GM23338 (cell line): ENCODE results near the gene BCL2. TPM values are rescaled to one million over a fixed set of nuclear protein-coding genes. Genes with fewer than 3 reads are reported as not detected.

ENCODE experiments used
- ATAC-seq: fragments of 200-7000 bp; cut with Tn5 transposase; 3 replicates; pipeline ENCODE4 v1.9.1; 2020
- DNase-seq: peaks from one replicate; pipeline ENCODE4 v3.0.0-alpha.2; 2015; ENCODE audit warnings: low spot score
- H2AFZ ChIP-seq: fragments of 200-600 bp; sonication (generic); 2 replicates; pipeline ENCODE4 v1.8.0; 2016; ENCODE audit warnings: antibody characterized with exemption, mild to moderate bottlenecking, moderate library complexity
- H3F3A ChIP-seq: fragments of 200-600 bp; sonication (generic); replicated peaks from 2 replicates; pipeline ENCODE4 v1.8.0; 2017; ENCODE audit warnings: antibody characterized with exemption, mixed run types, low read depth
- H3K27ac ChIP-seq: fragments of 200-600 bp; sonication (generic); 2 replicates; pipeline ENCODE4 v1.6.1; 2016; ENCODE audit warnings: low read depth
- H3K27me3 ChIP-seq: fragments of 200-600 bp; sonication (generic); 2 replicates; pipeline ENCODE4 v1.8.0; 2016; ENCODE audit warnings: mild to moderate bottlenecking, mixed run types, moderate library complexity; ENCODE audit not compliant: insufficient read depth
- H3K36me3 ChIP-seq: fragments of 200-600 bp; sonication (generic); 2 replicates; pipeline ENCODE4 v1.8.0; 2016; ENCODE audit warnings: mild to moderate bottlenecking; ENCODE audit not compliant: insufficient read depth
- H3K4me1 ChIP-seq: fragments of 200-600 bp; sonication (generic); 2 replicates; pipeline ENCODE4 v1.8.0; 2016; ENCODE audit warnings: mild to moderate bottlenecking, moderate library complexity; ENCODE audit not compliant: insufficient read depth
- H3K4me2 ChIP-seq: fragments of 200-600 bp; sonication (generic); 2 replicates; pipeline ENCODE4 v1.7.1; 2017; ENCODE audit warnings: mixed run types
- H3K4me3 ChIP-seq: fragments of 200-600 bp; sonication (generic); 2 replicates; pipeline ENCODE4 v1.6.1; 2016; ENCODE audit warnings: mixed run types
- H3K79me2 ChIP-seq: fragments of 200-600 bp; sonication (generic); replicated peaks from 2 replicates; pipeline ENCODE4 v1.8.0; 2017; ENCODE audit warnings: mild to moderate bottlenecking; ENCODE audit not compliant: insufficient read depth
- H3K9me2 ChIP-seq: fragments of 200-600 bp; sonication (generic); 2 replicates; pipeline ENCODE4 v1.8.0; 2017; ENCODE audit not compliant: insufficient read depth
- H4K20me1 ChIP-seq: fragments of 200-600 bp; sonication (generic); replicated peaks from 2 replicates; pipeline ENCODE4 v1.8.0; 2017; ENCODE audit warnings: mild to moderate bottlenecking; ENCODE audit not compliant: insufficient read depth
- H3K27ac Mint-ChIP-seq: 2 replicates; pipeline ENCODE4 v1.8.0; 2020; ENCODE audit warnings: inconsistent platforms, mild to moderate bottlenecking, moderate library complexity, mixed read lengths
- H3K27me3 Mint-ChIP-seq: 3 replicates; pipeline ENCODE4 v1.8.0; 2022; ENCODE audit warnings: low read depth, mild to moderate bottlenecking, moderate library complexity, mixed read lengths, inconsistent platforms; ENCODE audit not compliant: insufficient read depth, poor library complexity
- H3K36me3 Mint-ChIP-seq: 3 replicates; pipeline ENCODE4 v1.8.0; 2021; ENCODE audit warnings: low read depth, mild to moderate bottlenecking, inconsistent platforms, moderate library complexity, mixed read lengths
- H3K4me1 Mint-ChIP-seq: 3 replicates; pipeline ENCODE4 v1.8.0; 2020; ENCODE audit warnings: mild to moderate bottlenecking, inconsistent platforms, mixed read lengths
- H3K4me3 Mint-ChIP-seq: 3 replicates; pipeline ENCODE4 v1.8.0; 2021; ENCODE audit warnings: moderate library complexity, mild to moderate bottlenecking, inconsistent platforms, mixed read lengths
- H3K9me3 Mint-ChIP-seq: 3 replicates; pipeline ENCODE4 v1.8.0; 2020; ENCODE audit warnings: moderate library complexity, mild to moderate bottlenecking, inconsistent platforms, mixed read lengths
- CREB1 ChIP-seq: fragments of 250-450 bp; sonication (Bioruptor Pico); IDR thresholded peaks from 2 replicates; pipeline ENCODE4 v1.5.0; 2020; ENCODE audit warnings: low read depth, mild to moderate bottlenecking, moderate library complexity
- CTCF ChIP-seq, 2 experiments: fragments of 200-600 bp in 1 of 2; sonication (generic) in 1 of 2; conservative IDR thresholded peaks; 2 replicates each; pipeline versions ENCODE4 v1.5.1 to v1.6.1; 2016 to 2017; ENCODE audit warnings: antibody characterized with exemption in 2 of 2, low read depth in 2 of 2, mild to moderate bottlenecking in 2 of 2, moderate library complexity in 1 of 2
- EZH2 ChIP-seq: fragments of 200-600 bp; sonication (generic); IDR thresholded peaks from one replicate; pipeline ENCODE4 v1.8.0; 2017; ENCODE audit warnings: antibody characterized with exemption, mild to moderate bottlenecking, low read depth; ENCODE audit not compliant: unreplicated experiment
- EZH2phosphoT487 ChIP-seq: fragments of 200-600 bp; sonication (generic); IDR thresholded peaks from one replicate; pipeline ENCODE4 v1.8.1; 2018; ENCODE audit warnings: antibody characterized with exemption; ENCODE audit not compliant: unreplicated experiment
- JUNB ChIP-seq: IDR thresholded peaks from one replicate; pipeline ENCODE4 v1.6.1; 2016; ENCODE audit warnings: antibody characterized with exemption; ENCODE audit not compliant: unreplicated experiment
- NANOG ChIP-seq: IDR thresholded peaks from 2 replicates; pipeline ENCODE4 v1.6.1; 2016; ENCODE audit warnings: antibody characterized with exemption, borderline replicate concordance
- POLR2AphosphoS5 ChIP-seq: IDR thresholded peaks from 2 replicates; pipeline ENCODE4 v1.6.1; 2016; ENCODE audit warnings: antibody characterized with exemption, low read depth
- STAT1 ChIP-seq: IDR thresholded peaks from one replicate; pipeline ENCODE4 v1.6.1; 2016; ENCODE audit warnings: antibody characterized with exemption; ENCODE audit not compliant: unreplicated experiment
- ZNF114 ChIP-seq: fragments of 250-450 bp; sonication (Bioruptor Pico); IDR thresholded peaks from 2 replicates; pipeline ENCODE4 v1.5.0; 2020; ENCODE audit warnings: mild to moderate bottlenecking, moderate library complexity
- ZNF331 ChIP-seq: fragments of 250-450 bp; sonication (Bioruptor Pico); IDR thresholded peaks from 2 replicates; pipeline ENCODE4 v1.5.0; 2020; ENCODE audit warnings: low read depth, mild to moderate bottlenecking, moderate library complexity
- polyA plus RNA-seq: library from polyadenylated mRNA; unstranded; fragments of >200 nt; fragmentation: Nextera tagmentation; extraction: Ambion mirVana; gene quantifications from 2 replicates; pipeline ENCODE4 v1.2.1, GENCODE V29; 2016
- total RNA-seq: library from RNA; depleted of rRNA; stranded (reverse); fragments of >200 nt; shearing (Covaris generic); gene quantifications from 2 replicates; pipeline ENCODE4 v1.2.3, GENCODE V29; 2014
- TF ChIP-seq, protein P1 (sequence below): IDR thresholded peaks from 2 replicates; pipeline ENCODE4 v1.6.1; 2016; ENCODE audit warnings: antibody characterized with exemption
- TF ChIP-seq, protein P2 (sequence below): IDR thresholded peaks from one replicate; pipeline ENCODE4 v1.6.1; 2018; ENCODE audit warnings: antibody characterized with exemption; ENCODE audit not compliant: unreplicated experiment
- TF ChIP-seq, protein P3 (sequence below): fragments of 250-450 bp; sonication (Bioruptor Pico); IDR thresholded peaks from 2 replicates; pipeline ENCODE4 v1.5.0; 2020; ENCODE audit warnings: mild to moderate bottlenecking, moderate library complexity

BCL2 gene
- total and polyA plus RNA-seq, 2 experiments from 2014 or later = 1.2 to 4.0 TPM

DNA sequence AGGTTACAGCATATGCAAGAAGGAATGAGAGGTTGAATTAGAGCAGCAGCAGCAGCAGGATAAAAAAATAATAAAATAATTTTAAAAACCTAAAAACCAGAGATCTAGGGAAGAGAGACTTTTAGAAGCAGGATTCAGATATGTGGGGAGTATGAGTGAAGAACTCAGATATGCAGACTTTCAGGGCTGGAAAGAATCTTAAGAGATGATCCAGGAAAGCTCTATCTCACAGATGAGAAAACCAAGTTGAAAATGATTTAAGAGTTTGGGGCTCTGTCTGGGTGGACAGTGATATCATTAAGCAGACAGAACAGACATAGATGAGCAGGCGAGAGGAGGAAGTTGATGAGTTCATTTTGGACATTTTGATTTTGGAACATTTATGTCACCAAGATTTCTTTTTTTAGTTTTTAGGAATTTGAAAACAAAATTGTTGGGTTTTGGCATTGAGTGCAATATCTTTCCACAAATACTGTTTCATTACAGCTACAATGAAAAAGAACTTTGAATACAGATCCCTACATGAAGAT lies 31.8 kb downstream of the BCL2 start:
- Mint-ChIP-seq H3K36me3 (no peaks in the 10 kb centered on the region), H3K9me3 (no peaks in the 10 kb centered on the region), H3K27ac (no peak overlapping the region), H3K4me3 (no peak overlapping the region), H3K27me3 (no peaks in the 10 kb centered on the region), H3K4me1 (peaks cover 23% of the 10 kb centered on the region)
- peaks cover 3% of the 10 kb centered on the region; the same call in 1 of the 2 replicates for H3K4me1 ChIP-seq
- no peak overlapping the region for H3K27ac ChIP-seq
- no peak overlapping the region for H3K4me2 ChIP-seq
- peaks cover 10% of the 10 kb centered on the region for H3K9me2 ChIP-seq
- H2AFZ ChIP-seq = no peak overlapping the region
- H4K20me1 ChIP-seq = no peaks in the 10 kb centered on the region
- H3K4me3 ChIP-seq = no peak overlapping the region
- H3K79me2 ChIP-seq = no peaks in the 10 kb centered on the region
- H3K27me3 ChIP-seq = no peaks in the 10 kb centered on the region
- no peak for TF ChIP-seq ZNF331
- no peak for TF ChIP-seq EZH2phosphoT487
- no peak for TF ChIP-seq CTCF (conservative IDR thresholded peaks at IDR 0.05; ENCODE audit: low read depth in 2 of 2)
- no peak for TF ChIP-seq NANOG
- TF ChIP-seq, protein P1, sequence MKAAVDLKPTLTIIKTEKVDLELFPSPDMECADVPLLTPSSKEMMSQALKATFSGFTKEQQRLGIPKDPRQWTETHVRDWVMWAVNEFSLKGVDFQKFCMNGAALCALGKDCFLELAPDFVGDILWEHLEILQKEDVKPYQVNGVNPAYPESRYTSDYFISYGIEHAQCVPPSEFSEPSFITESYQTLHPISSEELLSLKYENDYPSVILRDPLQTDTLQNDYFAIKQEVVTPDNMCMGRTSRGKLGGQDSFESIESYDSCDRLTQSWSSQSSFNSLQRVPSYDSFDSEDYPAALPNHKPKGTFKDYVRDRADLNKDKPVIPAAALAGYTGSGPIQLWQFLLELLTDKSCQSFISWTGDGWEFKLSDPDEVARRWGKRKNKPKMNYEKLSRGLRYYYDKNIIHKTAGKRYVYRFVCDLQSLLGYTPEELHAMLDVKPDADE = no peak
- no peak for TF ChIP-seq JUNB
- TF ChIP-seq STAT1 = no peak
- TF ChIP-seq, protein P2, sequence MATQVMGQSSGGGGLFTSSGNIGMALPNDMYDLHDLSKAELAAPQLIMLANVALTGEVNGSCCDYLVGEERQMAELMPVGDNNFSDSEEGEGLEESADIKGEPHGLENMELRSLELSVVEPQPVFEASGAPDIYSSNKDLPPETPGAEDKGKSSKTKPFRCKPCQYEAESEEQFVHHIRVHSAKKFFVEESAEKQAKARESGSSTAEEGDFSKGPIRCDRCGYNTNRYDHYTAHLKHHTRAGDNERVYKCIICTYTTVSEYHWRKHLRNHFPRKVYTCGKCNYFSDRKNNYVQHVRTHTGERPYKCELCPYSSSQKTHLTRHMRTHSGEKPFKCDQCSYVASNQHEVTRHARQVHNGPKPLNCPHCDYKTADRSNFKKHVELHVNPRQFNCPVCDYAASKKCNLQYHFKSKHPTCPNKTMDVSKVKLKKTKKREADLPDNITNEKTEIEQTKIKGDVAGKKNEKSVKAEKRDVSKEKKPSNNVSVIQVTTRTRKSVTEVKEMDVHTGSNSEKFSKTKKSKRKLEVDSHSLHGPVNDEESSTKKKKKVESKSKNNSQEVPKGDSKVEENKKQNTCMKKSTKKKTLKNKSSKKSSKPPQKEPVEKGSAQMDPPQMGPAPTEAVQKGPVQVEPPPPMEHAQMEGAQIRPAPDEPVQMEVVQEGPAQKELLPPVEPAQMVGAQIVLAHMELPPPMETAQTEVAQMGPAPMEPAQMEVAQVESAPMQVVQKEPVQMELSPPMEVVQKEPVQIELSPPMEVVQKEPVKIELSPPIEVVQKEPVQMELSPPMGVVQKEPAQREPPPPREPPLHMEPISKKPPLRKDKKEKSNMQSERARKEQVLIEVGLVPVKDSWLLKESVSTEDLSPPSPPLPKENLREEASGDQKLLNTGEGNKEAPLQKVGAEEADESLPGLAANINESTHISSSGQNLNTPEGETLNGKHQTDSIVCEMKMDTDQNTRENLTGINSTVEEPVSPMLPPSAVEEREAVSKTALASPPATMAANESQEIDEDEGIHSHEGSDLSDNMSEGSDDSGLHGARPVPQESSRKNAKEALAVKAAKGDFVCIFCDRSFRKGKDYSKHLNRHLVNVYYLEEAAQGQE = no peak
- TF ChIP-seq ZNF114 = no peak
- TF ChIP-seq POLR2AphosphoS5 = no peak
- TF ChIP-seq, protein P3, sequence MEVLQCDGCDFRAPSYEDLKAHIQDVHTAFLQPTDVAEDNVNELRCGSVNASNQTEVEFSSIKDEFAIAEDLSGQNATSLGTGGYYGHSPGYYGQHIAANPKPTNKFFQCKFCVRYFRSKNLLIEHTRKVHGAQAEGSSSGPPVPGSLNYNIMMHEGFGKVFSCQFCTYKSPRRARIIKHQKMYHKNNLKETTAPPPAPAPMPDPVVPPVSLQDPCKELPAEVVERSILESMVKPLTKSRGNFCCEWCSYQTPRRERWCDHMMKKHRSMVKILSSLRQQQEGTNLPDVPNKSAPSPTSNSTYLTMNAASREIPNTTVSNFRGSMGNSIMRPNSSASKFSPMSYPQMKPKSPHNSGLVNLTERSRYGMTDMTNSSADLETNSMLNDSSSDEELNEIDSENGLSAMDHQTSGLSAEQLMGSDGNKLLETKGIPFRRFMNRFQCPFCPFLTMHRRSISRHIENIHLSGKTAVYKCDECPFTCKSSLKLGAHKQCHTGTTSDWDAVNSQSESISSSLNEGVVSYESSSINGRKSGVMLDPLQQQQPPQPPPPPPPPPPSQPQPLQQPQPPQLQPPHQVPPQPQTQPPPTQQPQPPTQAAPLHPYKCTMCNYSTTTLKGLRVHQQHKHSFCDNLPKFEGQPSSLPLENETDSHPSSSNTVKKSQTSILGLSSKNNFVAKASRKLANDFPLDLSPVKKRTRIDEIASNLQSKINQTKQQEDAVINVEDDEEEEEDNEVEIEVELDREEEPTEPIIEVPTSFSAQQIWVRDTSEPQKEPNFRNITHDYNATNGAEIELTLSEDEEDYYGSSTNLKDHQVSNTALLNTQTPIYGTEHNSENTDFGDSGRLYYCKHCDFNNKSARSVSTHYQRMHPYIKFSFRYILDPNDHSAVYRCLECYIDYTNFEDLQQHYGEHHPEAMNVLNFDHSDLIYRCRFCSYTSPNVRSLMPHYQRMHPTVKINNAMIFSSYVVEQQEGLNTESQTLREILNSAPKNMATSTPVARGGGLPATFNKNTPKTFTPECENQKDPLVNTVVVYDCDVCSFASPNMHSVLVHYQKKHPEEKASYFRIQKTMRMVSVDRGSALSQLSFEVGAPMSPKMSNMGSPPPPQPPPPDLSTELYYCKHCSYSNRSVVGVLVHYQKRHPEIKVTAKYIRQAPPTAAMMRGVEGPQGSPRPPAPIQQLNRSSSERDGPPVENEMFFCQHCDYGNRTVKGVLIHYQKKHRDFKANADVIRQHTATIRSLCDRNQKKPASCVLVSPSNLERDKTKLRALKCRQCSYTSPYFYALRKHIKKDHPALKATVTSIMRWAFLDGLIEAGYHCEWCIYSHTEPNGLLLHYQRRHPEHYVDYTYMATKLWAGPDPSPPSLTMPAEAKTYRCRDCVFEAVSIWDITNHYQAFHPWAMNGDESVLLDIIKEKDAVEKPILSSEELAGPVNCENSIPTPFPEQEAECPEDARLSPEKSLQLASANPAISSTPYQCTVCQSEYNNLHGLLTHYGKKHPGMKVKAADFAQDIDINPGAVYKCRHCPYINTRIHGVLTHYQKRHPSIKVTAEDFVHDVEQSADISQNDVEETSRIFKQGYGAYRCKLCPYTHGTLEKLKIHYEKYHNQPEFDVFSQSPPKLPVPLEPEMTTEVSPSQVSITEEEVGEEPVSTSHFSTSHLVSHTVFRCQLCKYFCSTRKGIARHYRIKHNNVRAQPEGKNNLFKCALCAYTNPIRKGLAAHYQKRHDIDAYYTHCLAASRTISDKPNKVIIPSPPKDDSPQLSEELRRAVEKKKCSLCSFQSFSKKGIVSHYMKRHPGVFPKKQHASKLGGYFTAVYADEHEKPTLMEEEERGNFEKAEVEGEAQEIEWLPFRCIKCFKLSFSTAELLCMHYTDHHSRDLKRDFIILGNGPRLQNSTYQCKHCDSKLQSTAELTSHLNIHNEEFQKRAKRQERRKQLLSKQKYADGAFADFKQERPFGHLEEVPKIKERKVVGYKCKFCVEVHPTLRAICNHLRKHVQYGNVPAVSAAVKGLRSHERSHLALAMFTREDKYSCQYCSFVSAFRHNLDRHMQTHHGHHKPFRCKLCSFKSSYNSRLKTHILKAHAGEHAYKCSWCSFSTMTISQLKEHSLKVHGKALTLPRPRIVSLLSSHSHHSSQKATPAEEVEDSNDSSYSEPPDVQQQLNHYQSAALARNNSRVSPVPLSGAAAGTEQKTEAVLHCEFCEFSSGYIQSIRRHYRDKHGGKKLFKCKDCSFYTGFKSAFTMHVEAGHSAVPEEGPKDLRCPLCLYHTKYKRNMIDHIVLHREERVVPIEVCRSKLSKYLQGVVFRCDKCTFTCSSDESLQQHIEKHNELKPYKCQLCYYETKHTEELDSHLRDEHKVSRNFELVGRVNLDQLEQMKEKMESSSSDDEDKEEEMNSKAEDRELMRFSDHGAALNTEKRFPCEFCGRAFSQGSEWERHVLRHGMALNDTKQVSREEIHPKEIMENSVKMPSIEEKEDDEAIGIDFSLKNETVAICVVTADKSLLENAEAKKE = no peak
- TF ChIP-seq CREB1 (CRISPR knock-in tag) = no peak
- no peak for TF ChIP-seq EZH2
- DNase-seq (no peak), ATAC-seq (no peak)
- H3K36me3 ChIP-seq = no peaks in the 10 kb centered on the region
- H3F3A ChIP-seq = no peaks in the 10 kb centered on the region
